Keratinocyte (primary cell): ENCODE measurements around the gene TBC1D20. TPM values are rescaled to one million over a fixed set of nuclear protein-coding genes. Genes with fewer than 3 reads are reported as not detected.

Experiments
- DNase-seq: peaks from one replicate; pipeline ENCODE4 v3.0.0-alpha.2; 2011; ENCODE audit warnings: low read depth, missing footprints, low spot score
- FAIRE-seq: peaks from 2 replicates; lab custom pipeline; 2011; peaks lifted over from hg19 to GRCh38; lab: Jason Lieb, UNC
- H2AFZ ChIP-seq: 2 replicates; pipeline ENCODE4 v1.6.0; 2012; ENCODE audit warnings: low read length, control low read depth, inconsistent platforms; ENCODE audit not compliant: control insufficient read depth
- H3K27ac ChIP-seq: 2 replicates; pipeline ENCODE4 v1.5.1; 2011; ENCODE audit warnings: low read length; ENCODE audit not compliant: control insufficient read depth, insufficient read depth
- H3K27me3 ChIP-seq: 3 replicates; pipeline ENCODE4 v1.6.0; 2011; ENCODE audit warnings: low read length; ENCODE audit not compliant: control insufficient read depth, insufficient read depth; ENCODE audit errors: extremely low read depth
- H3K36me3 ChIP-seq, 2 experiments: 2 replicates in 1 of 2; 3 replicates in 1 of 2; pipeline ENCODE4 v1.5.1; 2011; ENCODE audit warnings: low read length in 2 of 2, mild to moderate bottlenecking in 1 of 2; ENCODE audit not compliant: control insufficient read depth in 2 of 2, insufficient read depth in 2 of 2; ENCODE audit errors: extremely low read depth in 1 of 2
- H3K4me1 ChIP-seq: 3 replicates; pipeline ENCODE4 v1.5.1; 2011; ENCODE audit warnings: low read length; ENCODE audit not compliant: control insufficient read depth, insufficient read depth; ENCODE audit errors: extremely low read depth
- H3K4me2 ChIP-seq: 3 replicates; pipeline ENCODE4 v1.6.0; 2011; ENCODE audit warnings: low read depth, low read length; ENCODE audit not compliant: control insufficient read depth, insufficient read depth; ENCODE audit errors: extremely low read depth
- H3K4me3 ChIP-seq, 3 experiments: fragments of 200-600 bp in 1 of 3; sonication (generic) in 1 of 3; 2 replicates in 2 of 3; 3 replicates in 1 of 3; pipeline ENCODE4 v1.5.1; 2011 to 2016; ENCODE audit warnings: low read length in 3 of 3, mild to moderate bottlenecking in 3 of 3, control low read depth in 2 of 3, inconsistent platforms in 1 of 3, low read depth in 1 of 3, mixed read lengths in 1 of 3, mixed run types in 1 of 3, moderate library complexity in 1 of 3; ENCODE audit not compliant: control insufficient read depth in 2 of 3, insufficient read depth in 2 of 3; ENCODE audit errors: extremely low read depth in 1 of 3
- H3K79me2 ChIP-seq: 2 replicates; pipeline ENCODE4 v1.6.0; 2012; ENCODE audit warnings: low read length; ENCODE audit not compliant: control insufficient read depth, insufficient read depth
- H3K9ac ChIP-seq: 3 replicates; pipeline ENCODE4 v1.6.0; 2011; ENCODE audit warnings: low read length; ENCODE audit not compliant: control insufficient read depth, insufficient read depth; ENCODE audit errors: extremely low read depth
- H3K9me1 ChIP-seq: 3 replicates; pipeline ENCODE4 v1.6.0; 2011; ENCODE audit warnings: low read length; ENCODE audit not compliant: control insufficient read depth, insufficient read depth; ENCODE audit errors: extremely low read depth
- H3K9me3 ChIP-seq: 2 replicates; pipeline ENCODE4 v1.5.1; 2012; ENCODE audit warnings: low read depth, low read length; ENCODE audit not compliant: control insufficient read depth
- H4K20me1 ChIP-seq: 3 replicates; pipeline ENCODE4 v1.6.0; 2011; ENCODE audit warnings: low read length; ENCODE audit not compliant: control insufficient read depth, insufficient read depth; ENCODE audit errors: extremely low read depth
- EZH2 ChIP-seq: IDR thresholded peaks from one replicate; pipeline ENCODE4 v1.6.1; 2012; ENCODE audit warnings: inconsistent platforms, mild to moderate bottlenecking, low read length, moderate library complexity
- dilution Hi-C: fragments of 300-500 bp; cut with MboI; formaldehyde crosslinking; loops from one replicate; pipeline ENCODE4 v1.7.0; 2020; ENCODE audit warnings: low sequenced_read_pairs; ENCODE audit not compliant: extremely low pct_ligation_motif_present
- polyA plus RNA-seq, 5 experiments: library from polyadenylated mRNA; depleted of rRNA in 3 of 5; stranded (reverse) in 3 of 5; stranded (forward) in 1 of 5; unstranded in 1 of 5; fragments of >200 nt; gene quantifications; 1 replicate in 1 of 5; 2 replicates in 3 of 5; 3 replicates in 1 of 5; pipeline versions ENCODE4 v1.2.1 to v1.2.3, GENCODE V29; 2011 to 2012; ENCODE audit warnings: missing spikeins in 2 of 5, low read depth in 1 of 5, low replicate concordance in 1 of 5
- TF ChIP-seq, protein P1 (sequence below), 3 experiments: IDR thresholded peaks in 1 of 3; conservative IDR thresholded peaks in 1 of 3; optimal IDR thresholded peaks in 1 of 3; 2 replicates in 2 of 3; 3 replicates in 1 of 3; pipeline versions ENCODE3 to v1.5.1; 2011; ENCODE audit warnings: low read length in 3 of 3, mild to moderate bottlenecking in 3 of 3, moderate library complexity in 2 of 3, control low read depth in 1 of 3, inconsistent platforms in 1 of 3; ENCODE audit not compliant: insufficient read depth in 2 of 3; ENCODE audit errors: extremely low read depth in 1 of 3

TBC1D20 gene
- polyA plus RNA-seq, 1 donor (not counting 4 experiments of a cell fraction or from before 2014, with no cell fraction given), result 24.5 TPM

GRCh38 chr20:433300-433975, 28.9 kb downstream of the TBC1D20 start:
- Histone ChIP-seq H3K9ac (no peak overlapping the region), H3K36me3 (peaks cover 43 to 56% of the 10 kb centered on the region in 2 experiments), H3K4me3 (no peak overlapping the region), H3K4me1 (peaks cover 5% of the 10 kb centered on the region), H4K20me1 (peaks cover 4% of the 10 kb centered on the region), H3K4me2 (no peak overlapping the region), H3K9me1 (no peaks in the 10 kb centered on the region), H3K9me3 (no peaks in the 10 kb centered on the region), H3K27ac (no peak overlapping the region), H3K27me3 (no peaks in the 10 kb centered on the region), H2AFZ (no peak overlapping the region), H3K79me2 (no peaks in the 10 kb centered on the region)
- FAIRE-seq (no peak), DNase-seq (no peak)
- no peak for TF ChIP-seq EZH2
- dilution Hi-C loops, result no loop called here

DNA sequence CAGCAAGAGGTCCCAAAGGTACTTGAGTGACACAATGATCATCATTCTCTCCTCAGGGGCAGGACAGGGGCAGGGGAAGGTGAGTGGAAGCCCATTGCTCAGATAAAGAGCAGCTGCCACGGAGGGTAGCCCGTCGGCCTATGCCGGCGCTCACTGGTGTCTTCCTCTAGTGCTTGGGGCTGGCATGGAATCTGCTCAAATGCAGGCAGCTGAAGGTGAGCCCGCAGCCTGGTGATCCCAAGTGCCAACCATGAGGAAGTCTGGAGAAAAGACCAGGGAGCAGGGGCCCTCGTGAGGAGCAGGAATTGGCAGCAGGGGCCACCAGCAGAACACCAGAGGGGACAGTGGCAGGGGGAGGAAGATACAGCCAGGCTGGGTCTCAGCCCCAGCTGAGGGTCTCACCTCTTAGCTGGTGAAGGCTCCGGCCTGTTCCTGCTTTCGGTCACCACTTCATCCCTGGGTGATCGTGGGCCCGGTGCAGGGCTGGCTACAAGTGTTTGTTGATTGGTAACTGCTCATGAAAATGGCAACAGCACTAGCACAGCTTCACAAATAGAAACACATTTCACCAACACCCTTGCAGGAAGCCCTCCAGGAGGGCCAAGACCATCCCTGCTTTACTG, 29.5 kb downstream of the TBC1D20 start:
- Histone ChIP-seq H3K27me3 (no peaks in the 10 kb centered on the region), H3K4me2 (no peak overlapping the region), H3K9ac (no peak overlapping the region), H3K36me3 (peaks cover 42 to 52% of the 10 kb centered on the region in 2 experiments), H3K4me1 (peaks cover 5% of the 10 kb centered on the region), H3K79me2 (no peaks in the 10 kb centered on the region), H3K9me3 (no peaks in the 10 kb centered on the region), H4K20me1 (peaks cover 4% of the 10 kb centered on the region), H3K27ac (no peak overlapping the region), H2AFZ (no peak overlapping the region), H3K4me3 (no peak overlapping the region), H3K9me1 (no peaks in the 10 kb centered on the region)
- DNase-seq, result no peak
- FAIRE-seq, result no peak
- dilution Hi-C loops, result no loop called here
- TF ChIP-seq, protein P1, sequence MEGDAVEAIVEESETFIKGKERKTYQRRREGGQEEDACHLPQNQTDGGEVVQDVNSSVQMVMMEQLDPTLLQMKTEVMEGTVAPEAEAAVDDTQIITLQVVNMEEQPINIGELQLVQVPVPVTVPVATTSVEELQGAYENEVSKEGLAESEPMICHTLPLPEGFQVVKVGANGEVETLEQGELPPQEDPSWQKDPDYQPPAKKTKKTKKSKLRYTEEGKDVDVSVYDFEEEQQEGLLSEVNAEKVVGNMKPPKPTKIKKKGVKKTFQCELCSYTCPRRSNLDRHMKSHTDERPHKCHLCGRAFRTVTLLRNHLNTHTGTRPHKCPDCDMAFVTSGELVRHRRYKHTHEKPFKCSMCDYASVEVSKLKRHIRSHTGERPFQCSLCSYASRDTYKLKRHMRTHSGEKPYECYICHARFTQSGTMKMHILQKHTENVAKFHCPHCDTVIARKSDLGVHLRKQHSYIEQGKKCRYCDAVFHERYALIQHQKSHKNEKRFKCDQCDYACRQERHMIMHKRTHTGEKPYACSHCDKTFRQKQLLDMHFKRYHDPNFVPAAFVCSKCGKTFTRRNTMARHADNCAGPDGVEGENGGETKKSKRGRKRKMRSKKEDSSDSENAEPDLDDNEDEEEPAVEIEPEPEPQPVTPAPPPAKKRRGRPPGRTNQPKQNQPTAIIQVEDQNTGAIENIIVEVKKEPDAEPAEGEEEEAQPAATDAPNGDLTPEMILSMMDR (optimal IDR thresholded peaks at IDR 0.05 in 1 of 3, IDR thresholded peaks at IDR 0.05 in 1 of 3, conservative IDR thresholded peaks at IDR 0.05 in 1 of 3; ENCODE audit: extremely low read depth in 1 of 3, insufficient read depth in 2 of 3, low read length in 3 of 3), result no peak
- TF ChIP-seq EZH2, result no peak
